HepG2 (cell line): Measurements from ENCODE around the gene GCM1. TPM values are rescaled to one million over a fixed set of nuclear protein-coding genes. Genes with fewer than 3 reads are reported as not detected.

Experiments used
- ATAC-seq: fragments of 200-7000 bp; cut with Tn5 transposase; 3 replicates; pipeline ENCODE4 v1.9.1; 2020; ENCODE audit warnings: mild to moderate bottlenecking, moderate library complexity
- BruUV-seq: library from RNA; stranded (reverse); fragments of 400-500 nt; replicated peaks from 2 replicates; lab custom pipeline; 2021; lab: Mats Ljungman, UMichigan
- CTCF ChIA-PET: fragments of 300-600 bp; formaldehyde crosslinking; extraction: SDS; loops from one replicate; lab custom pipeline; 2021; ENCODE audit warnings: low total read pairs, inconsistent platforms, low intra/inter-chr PET ratio; lab: Yijun Ruan, JAX
- POLR2A ChIA-PET: fragments of 350-600 bp; sonication (Branson Sonifier 250); formaldehyde crosslinking; loops from one replicate; lab custom pipeline; 2020; ENCODE audit warnings: antibody characterized with exemption, inconsistent platforms; lab: Yijun Ruan, JAX
- DNase-seq: peaks from one replicate; pipeline ENCODE4 v3.0.0-alpha.2; 2015; ENCODE audit warnings: low spot score
- FAIRE-seq: peaks from 3 replicates; lab custom pipeline; 2011; peaks lifted over from hg19 to GRCh38; lab: Jason Lieb, UNC
- H2AFZ ChIP-seq: one replicate; pipeline ENCODE4 v1.6.1; 2011; ENCODE audit warnings: low read length, inconsistent platforms
- H3K27ac ChIP-seq: fragments of 300-600 bp; 3 replicates; pipeline ENCODE4 v1.8.0; 2011; ENCODE audit warnings: mixed run types, mild to moderate bottlenecking, mixed read lengths, low read length, inconsistent platforms; ENCODE audit not compliant: insufficient read depth; ENCODE audit errors: extremely low read length
- H3K27me3 ChIP-seq, 2 experiments: fragments of 200-600 bp in 1 of 2; 2 replicates in 1 of 2; 3 replicates in 1 of 2; pipeline versions ENCODE4 v1.6.0 to v1.8.0; 2011; ENCODE audit warnings: low read length in 2 of 2, mild to moderate bottlenecking in 2 of 2, moderate library complexity in 2 of 2, inconsistent platforms in 1 of 2; ENCODE audit not compliant: insufficient read depth in 2 of 2, control insufficient read depth in 1 of 2
- H3K36me3 ChIP-seq, 2 experiments: fragments of 200-600 bp in 1 of 2; replicated peaks in 1 of 2; 2 replicates in 1 of 2; 3 replicates in 1 of 2; pipeline versions ENCODE4 v1.5.1 to v1.8.0; 2011; ENCODE audit warnings: low read length in 2 of 2, inconsistent platforms in 1 of 2; ENCODE audit not compliant: insufficient read depth in 2 of 2, control insufficient read depth in 1 of 2
- H3K4me1 ChIP-seq: 2 replicates; pipeline ENCODE4 v1.5.1; 2012; ENCODE audit warnings: low read length, inconsistent platforms; ENCODE audit not compliant: insufficient read depth
- H3K4me2 ChIP-seq: 2 replicates; pipeline ENCODE4 v1.6.0; 2011; ENCODE audit warnings: low read depth, low read length, inconsistent platforms
- H3K4me3 ChIP-seq, 3 experiments: fragments of 200-600 bp in 1 of 3; sonication (generic), shearing (Covaris generic) in 1 of 3; replicated peaks in 1 of 3; 2 replicates each; pipeline ENCODE4 v1.5.1; 2011 to 2016; ENCODE audit warnings: low read length in 3 of 3, inconsistent platforms in 2 of 3, low read depth in 2 of 3, mild to moderate bottlenecking in 2 of 3, control low read depth in 1 of 3, mixed read lengths in 1 of 3; ENCODE audit not compliant: insufficient read depth in 1 of 3
- H3K79me2 ChIP-seq: one replicate; pipeline ENCODE4 v1.6.1; 2011; ENCODE audit warnings: low read length, inconsistent platforms; ENCODE audit not compliant: insufficient read depth
- H3K9ac ChIP-seq: 2 replicates; pipeline ENCODE4 v1.6.0; 2011; ENCODE audit warnings: mild to moderate bottlenecking, low read depth, low read length, inconsistent platforms; ENCODE audit not compliant: insufficient read depth
- H3K9me3 ChIP-seq: 2 replicates; pipeline ENCODE4 v1.5.1; 2012; ENCODE audit warnings: mild to moderate bottlenecking, low read length
- H4K20me1 ChIP-seq: 2 replicates; pipeline ENCODE4 v1.6.0; 2011; ENCODE audit warnings: inconsistent platforms, mild to moderate bottlenecking, low read length, moderate library complexity; ENCODE audit not compliant: insufficient read depth
- ARID2 ChIP-seq: sonication (generic); formaldehyde crosslinking; IDR thresholded peaks from 2 replicates; pipeline ENCODE4 v1.8.1; 2022; ENCODE audit warnings: mild to moderate bottlenecking, missing genetic modification reagents, borderline replicate concordance
- CENPT ChIP-seq: sonication (generic); formaldehyde crosslinking; IDR thresholded peaks from 2 replicates; pipeline ENCODE4 v1.8.0; 2022; ENCODE audit warnings: low read depth, mild to moderate bottlenecking, moderate library complexity, missing genetic modification reagents
- FOXO1 ChIP-seq: sonication (generic); formaldehyde crosslinking; IDR thresholded peaks from 2 replicates; pipeline ENCODE4 v1.4.0; 2020; ENCODE audit warnings: missing genetic modification reagents
- MAF1 ChIP-seq: sonication (generic); formaldehyde crosslinking; IDR thresholded peaks from 2 replicates; pipeline ENCODE4 v1.5.0; 2020; ENCODE audit warnings: missing genetic modification reagents, borderline replicate concordance
- POLR2G ChIP-seq: fragments of 200-400 bp; formaldehyde crosslinking; IDR thresholded peaks from 2 replicates; pipeline ENCODE4 v1.6.1; 2018; ENCODE audit warnings: mild to moderate bottlenecking, low read depth, low read length, moderate library complexity
- REL ChIP-seq: sonication (generic); formaldehyde crosslinking; conservative IDR thresholded peaks from 2 replicates; pipeline ENCODE4 v1.8.0; 2022; ENCODE audit warnings: mild to moderate bottlenecking, missing genetic modification reagents, moderate library complexity
- RFXANK ChIP-seq: IDR thresholded peaks from 2 replicates; pipeline ENCODE4 v1.6.1; 2016
- TAF1 ChIP-seq: sonication (generic); formaldehyde crosslinking; IDR thresholded peaks from 2 replicates; pipeline ENCODE4 v1.4.0; 2020; ENCODE audit warnings: missing genetic modification reagents
- TP53 ChIP-seq: sonication (generic); formaldehyde crosslinking; conservative IDR thresholded peaks from 2 replicates; pipeline ENCODE4 v1.4.0; 2020; ENCODE audit warnings: missing genetic modification reagents
- ZBTB21 ChIP-seq: sonication (generic); formaldehyde crosslinking; IDR thresholded peaks from 2 replicates; pipeline ENCODE4 v1.4.0; 2020; ENCODE audit warnings: missing genetic modification reagents
- ZNF235 ChIP-seq: sonication (generic); formaldehyde crosslinking; IDR thresholded peaks from 2 replicates; pipeline ENCODE4 v1.8.1; 2023; ENCODE audit warnings: mild to moderate bottlenecking, missing genetic modification reagents, borderline replicate concordance
- ZNF3 ChIP-seq: IDR thresholded peaks from 2 replicates; pipeline ENCODE4 v1.7.0; 2017; ENCODE audit warnings: inconsistent platforms
- ZNF441 ChIP-seq: sonication (generic); formaldehyde crosslinking; IDR thresholded peaks from 2 replicates; pipeline ENCODE4 v1.7.0; 2021; ENCODE audit warnings: missing genetic modification reagents, borderline replicate concordance
- ZNF460 ChIP-seq: sonication (generic); formaldehyde crosslinking; IDR thresholded peaks from 2 replicates; pipeline ENCODE4 v1.5.1; 2020; ENCODE audit warnings: missing genetic modification reagents, mild to moderate bottlenecking, borderline replicate concordance
- ZNF709 ChIP-seq: sonication (generic); formaldehyde crosslinking; IDR thresholded peaks from 2 replicates; pipeline ENCODE4 v1.5.0; 2020; ENCODE audit warnings: mild to moderate bottlenecking, missing genetic modification reagents
- WGBS: methylation state at CpG from one replicate; pipeline ENCODE4 v1.1.6; 2017; ENCODE audit warnings: low lambda C conversion rate; 5-methylcytosine and 5-hydroxymethylcytosine counted together
- in situ Hi-C: cut with HindIII; loops from 2 replicates; pipeline ENCODE4 v1.10.0; 2017; ENCODE audit warnings: low pct_unique_long_range_greater_than_20kb; ENCODE audit not compliant: extremely low pct_ligation_motif_present
- intact Hi-C: fragments of 100-400 bp; cut with micrococcal nuclease; formaldehyde crosslinking; loops from one replicate; pipeline ENCODE4 v1.10.0; 2022; ENCODE audit not compliant: unreplicated experiment
- polyA plus RNA-seq, 8 experiments: library from polyadenylated mRNA; depleted of rRNA in 3 of 8; stranded (reverse) in 7 of 8; unstranded in 1 of 8; fragments of >200 nt; fragmentation: Illumina TruSeq in 4 of 8; extraction: Trizol in 4 of 8; gene quantifications; 2 replicates each; pipeline versions ENCODE4 v1.2.1 to v1.2.3, GENCODE V29; 2011 to 2016; ENCODE audit warnings: low read depth in 4 of 8, missing spikeins in 1 of 8, mixed read lengths in 1 of 8; ENCODE audit not compliant: insufficient read depth in 1 of 8
- total RNA-seq, 5 experiments: library from RNA; depleted of rRNA; stranded (reverse); fragments of >200 nt; fragmentation: Illumina TruSeq; extraction: Trizol; gene quantifications; 2 replicates each; pipeline ENCODE4 v1.2.3, GENCODE V29; 2016; ENCODE audit warnings: low read depth in 1 of 5
- TF ChIP-seq, protein P1 (sequence below): sonication (generic); formaldehyde crosslinking; IDR thresholded peaks from 2 replicates; pipeline ENCODE4 v1.9.0; 2021; ENCODE audit warnings: mild to moderate bottlenecking, missing genetic modification reagents
- TF ChIP-seq, protein P2 (sequence below): sonication (generic); formaldehyde crosslinking; IDR thresholded peaks from 2 replicates; pipeline ENCODE4 v1.9.0; 2021; ENCODE audit warnings: missing genetic modification reagents, borderline replicate concordance

Gene GCM1
- total and polyA plus RNA-seq, 2 of the 13 experiments (the other 11 are each of a cell fraction or from before 2014, with no cell fraction given): 0.04 to 0.13 TPM

DNA sequence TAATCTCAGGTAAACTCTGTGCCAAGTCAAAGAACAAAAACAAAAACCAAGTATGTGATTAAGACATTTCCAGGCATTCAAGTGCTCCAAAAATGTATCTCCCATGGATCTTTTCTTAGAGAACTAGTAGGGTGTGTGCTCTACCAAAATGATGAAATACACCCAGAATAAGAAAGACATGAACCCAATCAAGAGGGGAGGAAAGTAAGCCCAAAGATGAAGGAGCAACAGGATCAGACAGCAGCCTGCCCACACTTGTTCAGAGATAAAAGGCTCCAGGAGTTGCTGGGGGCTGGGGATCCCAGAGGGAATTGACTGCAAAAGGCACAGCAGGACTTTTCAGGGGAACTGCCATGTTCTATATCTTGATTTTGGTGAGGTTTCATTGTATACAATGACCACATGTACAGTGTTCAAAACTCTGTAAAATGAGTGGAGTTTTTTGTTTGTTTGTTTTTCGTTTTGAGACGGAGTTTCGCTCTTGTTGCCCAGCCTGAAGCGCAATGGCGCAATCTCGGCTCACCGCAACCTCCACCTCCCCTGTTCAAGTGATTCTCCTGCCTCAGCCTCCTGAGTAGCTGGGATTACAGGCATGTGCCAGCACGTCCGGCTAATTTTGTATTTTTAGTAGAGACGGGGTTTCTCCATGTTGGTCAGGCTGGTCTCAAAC lies 24.4 kb downstream of the GCM1 start:
- intact Hi-C loops (no loop called here), in situ Hi-C loops (no loop called here)
- BruUV-seq: no TSS peak
- no peak overlapping the region for H2AFZ ChIP-seq
- peaks cover 23% of the 10 kb centered on the region for H3K4me1 ChIP-seq
- DNase-seq (no peak), ATAC-seq (no peak), FAIRE-seq (no peak)
- TF ChIP-seq FOXO1: no peak
- no peak for TF ChIP-seq MAF1 (CRISPR knock-in tag)
- no peak for TF ChIP-seq TP53 (CRISPR knock-in tag)
- TF ChIP-seq ZNF235: no peak
- TF ChIP-seq, protein P1, sequence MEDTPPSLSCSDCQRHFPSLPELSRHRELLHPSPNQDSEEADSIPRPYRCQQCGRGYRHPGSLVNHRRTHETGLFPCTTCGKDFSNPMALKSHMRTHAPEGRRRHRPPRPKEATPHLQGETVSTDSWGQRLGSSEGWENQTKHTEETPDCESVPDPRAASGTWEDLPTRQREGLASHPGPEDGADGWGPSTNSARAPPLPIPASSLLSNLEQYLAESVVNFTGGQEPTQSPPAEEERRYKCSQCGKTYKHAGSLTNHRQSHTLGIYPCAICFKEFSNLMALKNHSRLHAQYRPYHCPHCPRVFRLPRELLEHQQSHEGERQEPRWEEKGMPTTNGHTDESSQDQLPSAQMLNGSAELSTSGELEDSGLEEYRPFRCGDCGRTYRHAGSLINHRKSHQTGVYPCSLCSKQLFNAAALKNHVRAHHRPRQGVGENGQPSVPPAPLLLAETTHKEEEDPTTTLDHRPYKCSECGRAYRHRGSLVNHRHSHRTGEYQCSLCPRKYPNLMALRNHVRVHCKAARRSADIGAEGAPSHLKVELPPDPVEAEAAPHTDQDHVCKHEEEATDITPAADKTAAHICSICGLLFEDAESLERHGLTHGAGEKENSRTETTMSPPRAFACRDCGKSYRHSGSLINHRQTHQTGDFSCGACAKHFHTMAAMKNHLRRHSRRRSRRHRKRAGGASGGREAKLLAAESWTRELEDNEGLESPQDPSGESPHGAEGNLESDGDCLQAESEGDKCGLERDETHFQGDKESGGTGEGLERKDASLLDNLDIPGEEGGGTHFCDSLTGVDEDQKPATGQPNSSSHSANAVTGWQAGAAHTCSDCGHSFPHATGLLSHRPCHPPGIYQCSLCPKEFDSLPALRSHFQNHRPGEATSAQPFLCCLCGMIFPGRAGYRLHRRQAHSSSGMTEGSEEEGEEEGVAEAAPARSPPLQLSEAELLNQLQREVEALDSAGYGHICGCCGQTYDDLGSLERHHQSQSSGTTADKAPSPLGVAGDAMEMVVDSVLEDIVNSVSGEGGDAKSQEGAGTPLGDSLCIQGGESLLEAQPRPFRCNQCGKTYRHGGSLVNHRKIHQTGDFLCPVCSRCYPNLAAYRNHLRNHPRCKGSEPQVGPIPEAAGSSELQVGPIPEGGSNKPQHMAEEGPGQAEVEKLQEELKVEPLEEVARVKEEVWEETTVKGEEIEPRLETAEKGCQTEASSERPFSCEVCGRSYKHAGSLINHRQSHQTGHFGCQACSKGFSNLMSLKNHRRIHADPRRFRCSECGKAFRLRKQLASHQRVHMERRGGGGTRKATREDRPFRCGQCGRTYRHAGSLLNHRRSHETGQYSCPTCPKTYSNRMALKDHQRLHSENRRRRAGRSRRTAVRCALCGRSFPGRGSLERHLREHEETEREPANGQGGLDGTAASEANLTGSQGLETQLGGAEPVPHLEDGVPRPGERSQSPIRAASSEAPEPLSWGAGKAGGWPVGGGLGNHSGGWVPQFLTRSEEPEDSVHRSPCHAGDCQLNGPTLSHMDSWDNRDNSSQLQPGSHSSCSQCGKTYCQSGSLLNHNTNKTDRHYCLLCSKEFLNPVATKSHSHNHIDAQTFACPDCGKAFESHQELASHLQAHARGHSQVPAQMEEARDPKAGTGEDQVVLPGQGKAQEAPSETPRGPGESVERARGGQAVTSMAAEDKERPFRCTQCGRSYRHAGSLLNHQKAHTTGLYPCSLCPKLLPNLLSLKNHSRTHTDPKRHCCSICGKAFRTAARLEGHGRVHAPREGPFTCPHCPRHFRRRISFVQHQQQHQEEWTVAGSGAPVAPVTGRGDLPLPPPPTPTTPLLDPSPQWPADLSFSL (CRISPR knock-in tag): no peak
- no peak for TF ChIP-seq ARID2
- TF ChIP-seq ZNF460: no peak
- no peak for TF ChIP-seq TAF1 (CRISPR knock-in tag)
- TF ChIP-seq ZNF441 (CRISPR knock-in tag): no peak
- no peak for TF ChIP-seq POLR2G
- no peak for TF ChIP-seq ZNF3 (CRISPR knock-in tag)
- TF ChIP-seq, protein P2, sequence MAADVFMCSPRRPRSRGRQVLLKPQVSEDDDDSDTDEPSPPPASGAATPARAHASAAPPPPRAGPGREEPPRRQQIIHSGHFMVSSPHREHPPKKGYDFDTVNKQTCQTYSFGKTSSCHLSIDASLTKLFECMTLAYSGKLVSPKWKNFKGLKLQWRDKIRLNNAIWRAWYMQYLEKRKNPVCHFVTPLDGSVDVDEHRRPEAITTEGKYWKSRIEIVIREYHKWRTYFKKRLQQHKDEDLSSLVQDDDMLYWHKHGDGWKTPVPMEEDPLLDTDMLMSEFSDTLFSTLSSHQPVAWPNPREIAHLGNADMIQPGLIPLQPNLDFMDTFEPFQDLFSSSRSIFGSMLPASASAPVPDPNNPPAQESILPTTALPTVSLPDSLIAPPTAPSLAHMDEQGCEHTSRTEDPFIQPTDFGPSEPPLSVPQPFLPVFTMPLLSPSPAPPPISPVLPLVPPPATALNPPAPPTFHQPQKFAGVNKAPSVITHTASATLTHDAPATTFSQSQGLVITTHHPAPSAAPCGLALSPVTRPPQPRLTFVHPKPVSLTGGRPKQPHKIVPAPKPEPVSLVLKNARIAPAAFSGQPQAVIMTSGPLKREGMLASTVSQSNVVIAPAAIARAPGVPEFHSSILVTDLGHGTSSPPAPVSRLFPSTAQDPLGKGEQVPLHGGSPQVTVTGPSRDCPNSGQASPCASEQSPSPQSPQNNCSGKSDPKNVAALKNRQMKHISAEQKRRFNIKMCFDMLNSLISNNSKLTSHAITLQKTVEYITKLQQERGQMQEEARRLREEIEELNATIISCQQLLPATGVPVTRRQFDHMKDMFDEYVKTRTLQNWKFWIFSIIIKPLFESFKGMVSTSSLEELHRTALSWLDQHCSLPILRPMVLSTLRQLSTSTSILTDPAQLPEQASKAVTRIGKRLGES: no peak
- no peak for TF ChIP-seq REL (CRISPR knock-in tag)
- TF ChIP-seq ZBTB21: no peak
- no peak for TF ChIP-seq ZNF709 (CRISPR knock-in tag)
- TF ChIP-seq RFXANK (CRISPR knock-in tag): no peak
- TF ChIP-seq CENPT (CRISPR knock-in tag): no peak
- no peaks in the 10 kb centered on the region for H3K79me2 ChIP-seq
- no peak overlapping the region for H3K9ac ChIP-seq
- no peaks in the 10 kb centered on the region for H4K20me1 ChIP-seq
- H3K4me3 ChIP-seq: no peak overlapping the region
- H3K27me3 ChIP-seq: no peaks in the 10 kb centered on the region
- H3K36me3 ChIP-seq: no peaks in the 10 kb centered on the region
- WGBS: 96% methylated on average over 10 of the region's 10 CpGs
- POLR2A ChIA-PET: interaction anchor here (1.5 kb wide), 1 partner anchor 11 kb away, joined by 10 read pairs; no protein-coding TSS in a partner anchor
- no peak overlapping the region for H3K4me2 ChIP-seq
- CTCF ChIA-PET: no interaction called here
- H3K9me3 ChIP-seq: no peaks in the 10 kb centered on the region
- no peak overlapping the region for H3K27ac ChIP-seq
